ENCODE measurements around the gene CHID1. TPM values are rescaled to one million over a fixed set of nuclear protein-coding genes. Genes with fewer than 3 reads are reported as not detected.

Gene CHID1
- total RNA-seq, 1 donor from 2014 or later = 74.6 TPM

DNA sequence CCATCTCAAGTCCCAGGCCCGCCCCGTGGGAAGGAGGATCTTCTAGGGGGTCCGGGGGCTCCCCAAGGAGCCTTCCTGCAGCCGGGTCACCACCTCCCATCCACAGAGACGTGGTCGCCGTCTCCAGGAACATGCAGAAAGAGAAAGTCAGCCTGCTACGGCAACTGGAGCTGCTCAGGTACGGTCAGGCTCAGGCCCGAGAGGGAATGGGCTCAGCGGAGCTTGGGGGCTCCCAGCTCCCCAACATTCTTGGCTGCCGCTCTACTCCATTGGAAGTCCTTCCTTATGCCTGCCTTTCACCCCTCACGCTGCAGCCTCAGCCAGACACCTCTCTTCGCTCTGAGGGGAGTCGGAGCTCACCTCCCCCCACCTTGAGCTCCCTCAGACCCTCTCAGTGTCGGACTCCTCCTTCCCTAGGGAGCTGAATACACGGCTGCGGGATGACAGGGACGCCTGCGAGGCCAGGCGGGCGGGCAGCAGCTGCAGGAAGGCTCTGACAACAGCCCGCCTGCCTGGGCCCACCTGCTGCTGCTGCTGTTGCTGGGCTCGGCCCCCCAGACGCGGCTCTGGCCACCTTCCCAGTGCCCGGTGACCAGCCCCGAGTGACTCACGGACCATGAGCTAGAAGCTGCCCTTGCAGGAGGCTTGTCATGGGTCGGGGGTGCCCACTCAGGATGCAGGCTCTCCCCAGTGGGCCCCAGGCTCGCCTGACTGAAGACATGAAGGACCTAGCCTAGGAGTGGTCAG lies 79.3 kb downstream of the CHID1 start:
- H3K27ac ChIP-seq (ENCODE audit: low read depth, low read length) = peak overlapping the region; percentile 37

GRCh38 chr11:830295-831117 lies 80.1 kb downstream of the CHID1 start:
- Mint-ChIP-seq H3K36me3 (ENCODE audit: low read depth, unreplicated experiment) (no peaks in the 10 kb centered on the region), H3K27ac (ENCODE audit: unreplicated experiment) (no peak overlapping the region), H3K4me1 (ENCODE audit: low read depth, unreplicated experiment) (peaks cover 11% of the 10 kb centered on the region), H3K4me3 (ENCODE audit: unreplicated experiment) (peak overlapping the region; percentile 50), H3K9me3 (ENCODE audit: unreplicated experiment) (no peaks in the 10 kb centered on the region), H3K27me3 (ENCODE audit: low read depth, unreplicated experiment) (peaks cover 9% of the 10 kb centered on the region)
- H3K4me2 ChIP-seq (ENCODE audit: low read length) = peak overlapping the region; percentile 96
- no peak overlapping the region for H3K9ac ChIP-seq (ENCODE audit: low read length)
- no peaks in the 10 kb centered on the region for H3K27me3 ChIP-seq (ENCODE audit: insufficient read depth, low read length)
- FAIRE-seq = no peak
- no peaks in the 10 kb centered on the region for H3K9me3 ChIP-seq (ENCODE audit: insufficient read depth, low read depth, low read length)
- peak overlapping the region; percentile 41 for H3K4me3 ChIP-seq (ENCODE audit: insufficient read depth, low read depth, low read length)
- no peaks in the 10 kb centered on the region for H3K36me3 ChIP-seq (ENCODE audit: insufficient read depth, low read length)
- no peak overlapping the region for H3K27ac ChIP-seq (ENCODE audit: low read depth, low read length)
- H3K4me1 ChIP-seq (ENCODE audit: insufficient read depth, low read length) = peaks cover 58% of the 10 kb centered on the region
- no peak for DNase-seq (ENCODE audit: low read depth)
- TF ChIP-seq CTCF (IDR thresholded peaks at IDR 0.05; ENCODE audit: insufficient read depth, low read depth, low read length) = no peak
- peak; percentile 30 for TF ChIP-seq EZH2 (IDR thresholded peaks at IDR 0.05; ENCODE audit: insufficient read depth, low read length)
- peaks cover 30% of the 10 kb centered on the region for H3K79me2 ChIP-seq (ENCODE audit: insufficient read depth, low read length)
- peaks cover 45% of the 10 kb centered on the region for H4K20me1 ChIP-seq (ENCODE audit: insufficient read depth, low read length)
- H2AFZ ChIP-seq (ENCODE audit: low read depth, low read length) = peak overlapping the region; percentile 60

More for the DNA sequence above, 79.3 kb downstream of the CHID1 start:
- Histone ChIP-seq H4K20me1 (ENCODE audit: insufficient read depth, low read length) (peaks cover 47% of the 10 kb centered on the region), H3K4me2 (ENCODE audit: low read length) (peak overlapping the region; percentile 96), H3K9ac (ENCODE audit: low read length) (peak overlapping the region; percentile 74), H3K79me2 (ENCODE audit: insufficient read depth, low read length) (peaks cover 35% of the 10 kb centered on the region), H3K4me3 (ENCODE audit: insufficient read depth, low read depth, low read length) (peak overlapping the region; percentile 2), H3K36me3 (ENCODE audit: insufficient read depth, low read length) (no peaks in the 10 kb centered on the region), H2AFZ (ENCODE audit: low read depth, low read length) (no peak overlapping the region), H3K27me3 (ENCODE audit: insufficient read depth, low read length) (no peaks in the 10 kb centered on the region), H3K4me1 (ENCODE audit: insufficient read depth, low read length) (peaks cover 58% of the 10 kb centered on the region), H3K9me3 (ENCODE audit: insufficient read depth, low read depth, low read length) (no peaks in the 10 kb centered on the region)
- DNase-seq (ENCODE audit: low read depth) (no peak), FAIRE-seq (no peak)
- no peak for TF ChIP-seq EZH2 (IDR thresholded peaks at IDR 0.05; ENCODE audit: insufficient read depth, low read length)
- no peak for TF ChIP-seq CTCF (IDR thresholded peaks at IDR 0.05; ENCODE audit: insufficient read depth, low read depth, low read length)
- Mint-ChIP-seq H3K27me3 (ENCODE audit: low read depth, unreplicated experiment) (peaks cover 9% of the 10 kb centered on the region), H3K36me3 (ENCODE audit: low read depth, unreplicated experiment) (no peaks in the 10 kb centered on the region), H3K4me3 (ENCODE audit: unreplicated experiment) (peak overlapping the region; percentile 71), H3K9me3 (ENCODE audit: unreplicated experiment) (no peaks in the 10 kb centered on the region), H3K27ac (ENCODE audit: unreplicated experiment) (peak overlapping the region; percentile 58), H3K4me1 (ENCODE audit: low read depth, unreplicated experiment) (peaks cover 11% of the 10 kb centered on the region)

Measured in astrocyte (in vitro differentiated cells and primary cell).